GM12878 (cell line): ENCODE data around the gene AMPH. TPM values are rescaled to one million over a fixed set of nuclear protein-coding genes. Genes with fewer than 3 reads are reported as not detected.

Experiments used
- ATAC-seq: fragments of 200-7000 bp; cut with Tn5 transposase; 3 replicates; pipeline ENCODE4 v1.9.1; 2020; ENCODE audit warnings: mild to moderate bottlenecking, moderate library complexity
- BruUV-seq: library from RNA; stranded (reverse); fragments of 400-500 nt; replicated peaks from 2 replicates; lab custom pipeline; 2021; lab: Mats Ljungman, UMichigan
- CTCF ChIA-PET: fragments of 300-600 bp; sonication (Branson Sonifier 250); formaldehyde crosslinking; extraction: SDS; loops from one replicate; lab custom pipeline; 2021; ENCODE audit warnings: inconsistent platforms; lab: Yijun Ruan, JAX
- POLR2A ChIA-PET: fragments of 350-600 bp; formaldehyde crosslinking; extraction: SDS; loops from one replicate; lab custom pipeline; 2021; ENCODE audit warnings: inconsistent platforms; lab: Charles Lee
- RAD21 ChIA-PET: fragments of 300-600 bp; sonication (Branson Sonifier 250); formaldehyde crosslinking; loops from one replicate; lab custom pipeline; 2023; ENCODE audit warnings: antibody characterized with exemption; ENCODE audit not compliant: unreplicated experiment; lab: Charles Lee
- SMC1A ChIA-PET: fragments of 300-600 bp; sonication (Branson Sonifier 250); formaldehyde crosslinking; loops from one replicate; lab custom pipeline; 2023; ENCODE audit not compliant: unreplicated experiment, uncharacterized antibody; lab: Charles Lee
- DNase-seq: peaks from one replicate; pipeline ENCODE4 v3.0.0-alpha.2; 2011; ENCODE audit warnings: low read depth, low spot score
- FAIRE-seq: peaks from 3 replicates; lab custom pipeline; 2011; peaks lifted over from hg19 to GRCh38; lab: Jason Lieb, UNC
- H2AFZ ChIP-seq: 2 replicates; pipeline ENCODE4 v1.6.0; 2011; ENCODE audit warnings: low read depth, low read length, control low read depth; ENCODE audit not compliant: control insufficient read depth
- H3K27ac ChIP-seq: 2 replicates; pipeline ENCODE4 v1.5.1; 2011; ENCODE audit warnings: control low read depth; ENCODE audit not compliant: control insufficient read depth, insufficient read depth
- H3K27me3 ChIP-seq, 2 experiments: replicated peaks in 1 of 2; 2 replicates each; pipeline versions ENCODE4 v1.6.0 to v1.6.1; 2011; ENCODE audit warnings: low read length in 1 of 2; ENCODE audit not compliant: control insufficient read depth in 2 of 2, insufficient read depth in 2 of 2
- H3K36me3 ChIP-seq, 2 experiments: 2 replicates each; pipeline ENCODE4 v1.5.1; 2011; ENCODE audit warnings: low read length in 1 of 2; ENCODE audit not compliant: control insufficient read depth in 2 of 2, insufficient read depth in 2 of 2
- H3K4me1 ChIP-seq: 2 replicates; pipeline ENCODE4 v1.6.1; 2011; ENCODE audit warnings: mild to moderate bottlenecking, low read length, moderate library complexity, mixed read lengths; ENCODE audit not compliant: control insufficient read depth, insufficient read depth
- H3K4me2 ChIP-seq: 2 replicates; pipeline ENCODE4 v1.6.0; 2011; ENCODE audit warnings: control low read depth; ENCODE audit not compliant: control insufficient read depth, insufficient read depth
- H3K4me3 ChIP-seq: fragments of 200-600 bp; sonication (generic); 2 replicates; pipeline ENCODE4 v1.5.1; 2016
- H3K79me2 ChIP-seq: 2 replicates; pipeline ENCODE4 v1.6.0; 2011; ENCODE audit warnings: low read length; ENCODE audit not compliant: control insufficient read depth, insufficient read depth
- H3K9ac ChIP-seq: 2 replicates; pipeline ENCODE4 v1.8.0; 2011; ENCODE audit warnings: low read length, control low read depth, mixed read lengths; ENCODE audit not compliant: control insufficient read depth, insufficient read depth
- H3K9me3 ChIP-seq: replicated peaks from 3 replicates; pipeline ENCODE4 v1.5.1; 2011; ENCODE audit warnings: mild to moderate bottlenecking, low read length; ENCODE audit not compliant: control insufficient read depth, insufficient read depth
- H4K20me1 ChIP-seq: 2 replicates; pipeline ENCODE4 v1.6.0; 2011; ENCODE audit not compliant: control insufficient read depth, insufficient read depth
- MLLT1 ChIP-seq: fragments of 450-650 bp; IDR thresholded peaks from 2 replicates; pipeline ENCODE4 v1.6.1; 2016; ENCODE audit warnings: mild to moderate bottlenecking
- NRF1 ChIP-seq: conservative IDR thresholded peaks from 2 replicates; pipeline ENCODE4 v1.6.1; 2011; ENCODE audit warnings: mild to moderate bottlenecking, low read depth, low read length, improper control_type of control experiment
- RB1 ChIP-seq: fragments of 450-650 bp; formaldehyde crosslinking; IDR thresholded peaks from 2 replicates; pipeline ENCODE4 v1.6.1; 2017; ENCODE audit warnings: mild to moderate bottlenecking, borderline replicate concordance
- SP1 ChIP-seq: IDR thresholded peaks from one replicate; pipeline ENCODE4 v1.6.1; 2011; ENCODE audit warnings: low read depth, low read length
- SPI1 ChIP-seq: IDR thresholded peaks from 2 replicates; pipeline ENCODE4 v1.6.1; 2011; ENCODE audit warnings: low read depth, mild to moderate bottlenecking, low read length, moderate library complexity, borderline replicate concordance; ENCODE audit not compliant: insufficient read depth
- YBX1 ChIP-seq: fragments of 450-650 bp; IDR thresholded peaks from 2 replicates; pipeline ENCODE4 v1.6.1; 2016; ENCODE audit warnings: antibody characterized with exemption
- ZBTB11 ChIP-seq: fragments of 450-650 bp; formaldehyde crosslinking; IDR thresholded peaks from 2 replicates; pipeline ENCODE4 v1.5.0; 2022; ENCODE audit warnings: mild to moderate bottlenecking, missing genetic modification characterization
- ZNF217 ChIP-seq: fragments of 450-650 bp; IDR thresholded peaks from 2 replicates; pipeline ENCODE4 v1.6.1; 2017; ENCODE audit warnings: antibody characterized with exemption, mild to moderate bottlenecking
- WGBS: methylation state at CpG from one replicate; pipeline ENCODE4 v1.1.6; 2016; ENCODE audit warnings: low lambda C conversion rate; ENCODE audit not compliant: insufficient replicate concordance, insufficient coverage; ENCODE audit errors: missing lambda C conversion rate; 5-methylcytosine and 5-hydroxymethylcytosine counted together
- in situ Hi-C: fragments of 300-500 bp; cut with MboI; formaldehyde crosslinking; loops from 9 replicates; pipeline ENCODE4 v1.14.3; 2018; ENCODE audit warnings: mixed read lengths
- intact Hi-C: fragments of 100-400 bp; cut with micrococcal nuclease; formaldehyde crosslinking; loops from one replicate; pipeline ENCODE4 v1.14.2; 2022; ENCODE audit not compliant: unreplicated experiment
- polyA plus RNA-seq, 11 experiments: library from polyadenylated mRNA; depleted of rRNA in 4 of 11; unstranded in 6 of 11; stranded (reverse) in 5 of 11; fragments of >200 nt; fragmentation: Nextera tagmentation in 4 of 11; fragmentation: Illumina TruSeq in 1 of 11; extraction: Ambion mirVana in 4 of 11; extraction: Trizol in 1 of 11; gene quantifications; 1 replicate in 1 of 11; 2 replicates in 10 of 11; pipeline versions ENCODE4 v1.2.1 to v1.2.3, GENCODE V29; 2011 to 2016; ENCODE audit warnings: inconsistent platforms in 2 of 11, missing spikeins in 2 of 11, low read depth in 1 of 11
- total RNA-seq, 4 experiments: library from RNA; depleted of rRNA in 3 of 4; stranded (reverse); fragments of >200 nt in 3 of 4; fragmentation: Illumina TruSeq in 1 of 4; extraction: Trizol in 1 of 4; gene quantifications; 2 replicates each; pipeline versions ENCODE4 v1.2.1 to v1.2.3, GENCODE V29; 2013 to 2021

The AMPH gene
- total and polyA plus RNA-seq, 10 of the 15 experiments (the other 5 are each of a cell fraction or from before 2014, with no cell fraction given), result 0.03 to 0.24 (median 0.08) TPM; not detected in 2

GRCh38 chr7:38462819-38463218 is 168.4 kb downstream of the AMPH start (continued):
- TF ChIP-seq MLLT1 (no peak), NRF1 (no peak), RB1 (no peak), SPI1 (no peak)

- Histone ChIP-seq H3K79me2 (no peaks in the 10 kb centered on the region), H3K27ac (no peak overlapping the region), H3K4me1 (peaks cover 12% of the 10 kb centered on the region), H4K20me1 (no peaks in the 10 kb centered on the region), H3K4me3 (no peak overlapping the region), H3K4me2 (no peak overlapping the region), H3K36me3 (no peaks in the 10 kb centered on the region), H2AFZ (no peak overlapping the region), H3K9ac (no peak overlapping the region), H3K9me3 (no peaks in the 10 kb centered on the region; the same call in 2 of the 3 replicates), H3K27me3 (no peaks in the 10 kb centered on the region)
- DNase-seq, result no peak
- intact Hi-C loops (no loop called here), in situ Hi-C loops (no loop called here)
- CTCF ChIA-PET, result no interaction called here
- no peak for ATAC-seq
- POLR2A ChIA-PET, result no interaction called here
- no peak for FAIRE-seq
- no TSS peak for BruUV-seq
- TF ChIP-seq ZBTB11 (CRISPR knock-in tag), result no peak
- TF ChIP-seq ZNF217, result no peak
- TF ChIP-seq SP1, result no peak
- TF ChIP-seq YBX1, result no peak
- WGBS, result 70% methylated on average over 7 of the region's 7 CpGs
- SMC1A ChIA-PET, result no interaction called here
- RAD21 ChIA-PET, result no interaction called here
These were observed 169.3 kb downstream of the AMPH start for GRCh38 chr7:38461887-38462286.
